SU-DHL-6 (cell line): ENCODE data around the gene PTPRN2.

ENCODE experiments used
- CTCF ChIP-seq: fragments of 200-600 bp; sonication (generic); IDR thresholded peaks from one replicate; pipeline ENCODE4 v1.5.1; 2017; ENCODE audit warnings: antibody characterized with exemption, mild to moderate bottlenecking, low read length, moderate library complexity; ENCODE audit not compliant: insufficient read depth, poor library complexity, severe bottlenecking
- EZH2phosphoT487 ChIP-seq: fragments of 200-600 bp; sonication (generic), shearing (Covaris generic); conservative IDR thresholded peaks from 2 replicates; pipeline ENCODE4 v1.6.1; 2018; ENCODE audit warnings: mild to moderate bottlenecking, antibody characterized with exemption, low read length, moderate library complexity, mixed read lengths

GRCh38 chr7:157834501-157835163, 753.0 kb downstream of the PTPRN2 start:
- no peak for TF ChIP-seq CTCF
- no peak for TF ChIP-seq EZH2phosphoT487
